Measurements from ENCODE around the gene CCDC198.

CCDC198 gene

DNA sequence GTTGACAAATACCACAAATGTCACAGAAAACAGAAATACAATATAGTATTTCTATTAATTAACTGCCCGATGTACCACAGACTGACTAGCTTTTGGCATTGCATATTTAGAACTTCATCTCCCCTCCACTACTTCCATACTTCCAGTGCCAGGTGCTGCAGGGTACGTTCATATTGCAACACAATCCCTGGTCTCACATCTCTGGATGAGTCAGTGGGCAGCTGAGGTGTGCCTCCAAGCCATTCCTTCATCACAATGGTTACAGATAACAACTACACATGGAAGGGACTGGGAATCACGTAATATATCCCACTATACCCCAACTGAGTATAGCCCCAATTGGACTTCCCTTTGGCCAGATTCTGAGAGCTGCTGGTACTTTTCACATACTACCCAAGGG lies 31.1 kb downstream of the CCDC198 start:
- DNase-seq = no peak

DNA sequence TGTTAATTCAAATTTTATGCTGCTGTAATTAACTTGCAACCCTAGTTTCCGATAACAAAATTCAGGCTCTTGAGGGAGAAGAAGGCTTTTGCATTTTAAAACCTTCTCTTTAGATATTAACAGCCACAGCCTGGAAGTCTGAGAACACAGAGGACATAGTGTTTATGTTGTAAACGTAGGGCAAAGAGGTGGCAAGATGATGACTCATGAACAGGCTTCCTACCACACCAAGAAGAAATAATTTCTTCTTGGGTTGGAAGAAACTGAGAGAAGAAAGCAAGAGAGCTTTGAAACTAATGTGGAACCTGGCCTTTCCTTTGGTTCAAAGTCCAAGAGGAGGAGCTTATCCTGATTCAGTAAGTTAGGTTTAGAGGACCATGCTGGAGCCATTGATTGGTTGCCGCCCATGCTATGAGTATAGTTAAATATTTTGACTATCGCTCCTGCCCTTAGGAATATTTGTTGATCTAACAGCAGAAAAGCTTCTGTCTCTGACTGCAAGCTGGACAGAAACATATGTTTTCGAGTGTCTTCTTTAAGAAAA lies 31.8 kb downstream of the CCDC198 start:
- DNase-seq = no peak

DNA sequence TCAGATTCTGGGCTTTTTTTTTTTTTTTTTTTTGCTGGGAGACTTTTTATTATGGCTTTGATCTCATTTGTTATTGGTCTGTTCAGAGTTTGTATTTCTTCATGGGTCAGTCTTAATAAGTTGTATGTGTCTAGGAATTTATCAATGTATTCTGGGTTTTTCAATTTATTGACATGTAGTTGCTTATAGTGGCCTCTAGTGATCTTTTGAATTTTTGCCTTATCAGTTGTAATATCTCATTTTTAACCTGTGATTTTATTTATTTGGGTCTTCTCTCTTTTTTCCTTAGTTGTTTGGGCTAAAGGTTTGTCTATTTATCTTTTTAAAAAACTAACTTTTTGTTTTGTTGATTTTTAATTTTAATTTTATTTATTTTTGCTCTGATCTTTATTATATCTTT lies 57.7 kb downstream of the CCDC198 start:
- no peak for DNase-seq

- no peak for DNase-seq
Observed at GRCh38 chr14:57420986-57421385, 72.7 kb downstream of the CCDC198 start.

GRCh38 chr14:57420033-57420432 lies 73.6 kb downstream of the CCDC198 start:
- DNase-seq = no peak
